Stimulated activated CD4-positive, alpha-beta T cell treated with anti-CD3 and anti-CD28 coated beads, Interleukin-12 subunit alpha, Interleukin-12 subunit beta, amount 100 ng/mL, for 4 hours (primary cell): ENCODE measurements around the gene KCP.
A peak's percentile ranks its signal among the peaks of the same experiment; 100 is the strongest.

Experiments used
- DNase-seq: peaks from one replicate; pipeline ENCODE4 v3.0.0-alpha.2; 2020

Gene KCP

DNA sequence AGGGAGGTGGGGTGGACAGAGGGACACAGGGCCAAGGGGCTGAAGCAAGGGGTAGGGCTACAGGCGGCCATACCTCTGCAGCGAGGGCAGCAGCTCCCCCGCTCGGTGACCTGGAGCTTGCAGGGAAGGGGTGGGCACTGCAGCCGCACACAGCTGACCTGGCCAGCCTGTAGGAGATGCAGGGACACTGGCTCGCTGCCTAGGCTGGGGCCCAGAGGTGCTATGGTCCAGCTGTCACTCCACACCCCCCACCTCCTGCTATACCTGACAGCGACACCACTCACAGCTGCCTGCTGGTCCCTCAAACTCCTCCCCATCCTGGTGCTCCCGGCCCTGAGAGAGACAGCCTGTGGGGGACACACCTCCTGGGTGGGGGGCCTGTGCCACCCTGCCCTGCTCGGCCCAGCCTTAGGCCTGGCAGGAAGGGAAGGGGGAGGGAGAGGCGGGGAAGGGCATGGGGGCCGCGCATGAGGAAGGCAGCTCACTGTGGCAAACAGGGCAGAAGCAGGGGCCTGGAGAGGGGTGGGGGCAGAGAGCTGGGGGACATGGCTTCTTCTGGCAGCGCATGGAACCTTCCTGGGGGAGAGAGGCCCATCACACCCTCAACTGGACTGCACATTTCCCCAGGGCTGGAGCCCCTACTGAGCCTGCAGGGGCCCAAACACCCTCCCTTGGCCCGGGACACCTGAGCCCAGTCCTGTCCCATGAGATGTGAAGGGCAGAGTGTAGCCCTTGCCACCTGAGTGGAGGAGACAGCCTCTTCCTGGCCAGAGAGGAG, 23.9 kb downstream of the KCP start:
- no peak for DNase-seq

DNA sequence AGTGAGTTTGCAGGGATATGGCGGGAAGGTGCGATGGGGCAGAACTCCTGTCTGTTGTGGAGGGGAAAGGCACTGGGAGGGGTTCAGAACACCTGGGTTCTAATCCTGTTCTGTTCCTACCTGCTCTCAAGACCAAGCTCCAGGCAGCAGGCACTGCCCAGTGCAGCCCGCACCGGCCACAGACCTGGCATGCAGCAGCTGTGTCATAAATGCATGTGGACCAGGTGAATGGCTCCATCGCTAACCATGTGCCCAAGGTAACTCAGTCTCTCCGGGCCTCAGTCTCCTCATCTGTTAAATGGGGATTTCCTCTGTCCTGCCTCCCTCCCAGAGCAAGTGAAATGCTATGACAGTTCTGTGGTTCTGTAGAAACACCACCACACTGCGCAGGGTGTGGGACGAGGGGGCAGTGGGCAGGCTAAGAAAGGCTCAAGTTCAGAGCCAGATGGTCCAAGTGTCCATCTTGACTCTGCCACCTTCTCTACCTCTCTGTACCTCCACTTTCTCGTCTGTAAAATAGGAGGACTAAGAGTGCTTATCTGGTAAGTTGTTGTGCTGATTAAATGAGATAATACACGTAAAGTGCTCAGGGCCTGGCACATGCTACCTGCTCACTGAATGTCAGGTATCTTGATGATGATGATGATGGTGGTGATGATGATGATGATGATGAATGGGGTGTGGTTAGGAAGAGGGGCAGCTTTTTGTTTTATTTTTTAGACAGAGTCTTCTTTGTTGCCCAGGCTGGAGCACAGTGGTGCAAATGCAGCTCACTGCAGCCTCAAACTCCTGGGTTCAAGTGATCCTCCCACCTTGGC, 24.9 kb downstream of the KCP start:
- DNase-seq, result no peak

GRCh38 chr7:128884561-128885369, 25.7 kb downstream of the KCP start:
- DNase-seq, result no peak

GRCh38 chr7:128883622-128884448, 26.7 kb downstream of the KCP start:
- DNase-seq, result peak; percentile 88

GRCh38 chr7:128882134-128882533, 28.4 kb downstream of the KCP start:
- no peak for DNase-seq

- no peak for DNase-seq
These were observed 28.9 kb downstream of the KCP start for GRCh38 chr7:128881458-128882125.

DNA sequence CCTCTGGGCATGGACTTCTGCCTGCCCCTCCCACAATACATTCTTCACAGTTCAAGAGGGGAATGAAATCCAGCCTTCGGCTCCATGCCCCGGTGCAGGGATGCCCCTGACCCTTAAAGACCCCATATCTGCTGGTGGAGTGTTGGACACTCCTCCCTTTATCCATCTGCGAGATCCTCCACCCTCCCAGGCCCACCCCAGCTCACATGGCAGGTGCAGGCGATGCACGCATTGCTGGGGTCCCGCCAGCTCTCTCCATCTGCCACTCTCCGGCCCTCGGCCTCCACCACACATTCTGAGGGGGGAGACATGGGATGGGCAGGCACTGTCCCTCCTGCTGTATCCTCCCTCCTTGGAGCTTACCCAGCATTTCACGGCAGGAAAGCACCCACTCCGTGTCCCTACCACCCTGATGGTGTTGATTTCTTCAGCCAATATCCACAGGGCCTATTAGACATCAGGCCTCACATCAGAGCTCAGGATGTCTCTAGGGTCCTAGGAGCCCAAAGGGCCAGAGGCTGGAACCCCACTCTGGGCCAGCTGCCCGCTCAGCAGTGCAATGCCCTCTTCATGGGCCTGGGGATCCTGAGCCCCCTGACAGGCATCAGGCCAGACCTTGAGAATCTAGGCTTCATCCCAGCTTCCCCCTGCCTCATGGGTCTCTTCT, 29.6 kb downstream of the KCP start:
- no peak for DNase-seq

DNA sequence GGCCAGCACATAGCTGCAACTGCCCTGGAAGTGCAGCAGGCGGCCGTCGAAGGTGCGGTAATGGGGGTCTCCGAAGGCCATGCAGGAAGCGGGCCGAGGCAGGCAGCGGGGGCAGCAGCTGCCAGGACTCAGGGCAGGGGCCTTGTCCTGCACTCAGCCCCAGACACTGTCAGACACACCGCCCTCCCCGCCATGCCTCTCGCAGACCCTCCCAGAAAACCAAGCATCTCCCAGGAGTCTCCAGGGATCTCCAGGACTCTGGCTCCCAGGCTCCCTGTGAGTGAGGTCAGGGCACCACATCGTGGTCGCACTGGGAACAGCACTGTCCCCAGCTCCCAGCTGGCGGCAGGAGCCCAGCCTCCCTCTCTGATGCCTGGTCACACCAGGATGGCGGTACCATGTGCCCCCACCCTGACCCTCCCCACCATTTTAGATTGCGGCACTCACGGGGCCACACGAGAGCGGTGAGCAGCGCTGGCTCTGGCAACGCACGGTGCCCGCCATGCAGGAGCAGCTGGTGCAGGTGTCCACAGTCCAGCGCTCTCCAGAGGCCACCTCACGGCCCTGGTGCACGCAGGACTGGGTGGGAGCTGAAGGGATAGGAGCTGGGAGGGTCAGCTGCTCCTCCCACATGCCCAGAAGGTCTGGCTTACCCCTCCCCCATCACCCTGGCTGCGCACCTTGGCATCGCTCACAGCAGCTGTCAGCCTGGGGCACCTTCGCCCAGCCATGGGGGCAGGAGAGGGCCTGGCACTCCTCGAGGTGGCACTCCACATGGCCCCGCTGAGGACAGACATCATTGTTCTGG, 30.4 kb downstream of the KCP start:
- no peak for DNase-seq

GRCh38 chr7:128879461-128879938, 31.0 kb downstream of the KCP start:
- no peak for DNase-seq

GRCh38 chr7:128878226-128879105, 32.0 kb downstream of the KCP start:
- no peak for DNase-seq

GRCh38 chr7:128877756-128878120, 32.8 kb downstream of the KCP start:
- no peak for DNase-seq

- no peak for DNase-seq
These were observed 33.3 kb downstream of the KCP start for GRCh38 chr7:128876978-128877755.

GRCh38 chr7:128876586-128876977, 33.9 kb downstream of the KCP start:
- no peak for DNase-seq

GRCh38 chr7:128876127-128876526, 34.4 kb downstream of the KCP start:
- DNase-seq, result no peak

DNA sequence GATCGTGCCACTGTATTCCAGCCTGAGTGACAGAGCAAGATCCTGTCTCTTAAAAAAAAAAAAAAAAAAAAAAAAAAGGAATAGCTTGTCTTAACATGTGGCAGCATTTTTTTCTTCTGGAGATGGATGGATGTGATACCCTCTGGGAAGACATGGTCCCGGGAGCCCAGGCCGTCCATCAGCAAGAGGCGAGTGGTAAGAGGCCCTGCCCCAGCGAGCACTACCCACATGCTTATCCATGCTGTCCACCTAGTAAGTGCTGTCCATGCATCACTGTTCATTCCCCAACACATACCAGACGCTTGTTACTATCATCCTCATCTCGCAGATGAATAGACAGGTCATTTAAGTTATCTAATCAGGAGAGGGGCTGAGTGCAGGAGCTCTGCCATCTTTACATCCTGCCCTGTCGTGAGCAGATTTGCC, 35.0 kb downstream of the KCP start:
- DNase-seq, result no peak

- DNase-seq, result no peak
These were observed 36.1 kb downstream of the KCP start for GRCh38 chr7:128874140-128875031.

- no peak for DNase-seq
These were observed 37.3 kb downstream of the KCP start for GRCh38 chr7:128873234-128873633.
